ENCODE measurements around the gene TMEM250.

DNA sequence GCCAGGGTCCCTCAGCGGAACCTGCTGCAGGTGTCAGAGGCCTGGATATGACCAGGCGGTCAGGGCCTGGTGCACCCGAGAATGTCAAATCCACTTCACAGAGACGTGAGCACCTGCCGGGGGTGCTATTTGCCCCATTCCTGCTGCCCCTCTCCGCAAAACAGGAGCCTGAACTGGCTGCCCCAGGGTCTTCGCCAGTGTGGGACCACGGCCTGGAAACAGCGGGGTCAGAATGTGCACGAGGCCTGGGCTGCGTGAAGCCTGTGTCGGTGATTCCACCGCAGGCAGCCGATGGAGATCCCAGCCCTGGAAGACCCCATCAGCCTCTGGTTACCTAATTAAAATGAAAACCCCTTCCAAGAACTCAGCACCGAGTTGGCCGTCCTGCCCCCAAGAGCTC, 41.2 kb upstream of the TMEM250 start:
- no peak for TF ChIP-seq POLR2A (IDR thresholded peaks at IDR 0.05; ENCODE audit: extremely low read depth, insufficient read length)
- TF ChIP-seq, protein P1, sequence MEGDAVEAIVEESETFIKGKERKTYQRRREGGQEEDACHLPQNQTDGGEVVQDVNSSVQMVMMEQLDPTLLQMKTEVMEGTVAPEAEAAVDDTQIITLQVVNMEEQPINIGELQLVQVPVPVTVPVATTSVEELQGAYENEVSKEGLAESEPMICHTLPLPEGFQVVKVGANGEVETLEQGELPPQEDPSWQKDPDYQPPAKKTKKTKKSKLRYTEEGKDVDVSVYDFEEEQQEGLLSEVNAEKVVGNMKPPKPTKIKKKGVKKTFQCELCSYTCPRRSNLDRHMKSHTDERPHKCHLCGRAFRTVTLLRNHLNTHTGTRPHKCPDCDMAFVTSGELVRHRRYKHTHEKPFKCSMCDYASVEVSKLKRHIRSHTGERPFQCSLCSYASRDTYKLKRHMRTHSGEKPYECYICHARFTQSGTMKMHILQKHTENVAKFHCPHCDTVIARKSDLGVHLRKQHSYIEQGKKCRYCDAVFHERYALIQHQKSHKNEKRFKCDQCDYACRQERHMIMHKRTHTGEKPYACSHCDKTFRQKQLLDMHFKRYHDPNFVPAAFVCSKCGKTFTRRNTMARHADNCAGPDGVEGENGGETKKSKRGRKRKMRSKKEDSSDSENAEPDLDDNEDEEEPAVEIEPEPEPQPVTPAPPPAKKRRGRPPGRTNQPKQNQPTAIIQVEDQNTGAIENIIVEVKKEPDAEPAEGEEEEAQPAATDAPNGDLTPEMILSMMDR (IDR thresholded peaks at IDR 0.05; ENCODE audit: low read depth, low read length), result no peak
- TF ChIP-seq, protein P2, sequence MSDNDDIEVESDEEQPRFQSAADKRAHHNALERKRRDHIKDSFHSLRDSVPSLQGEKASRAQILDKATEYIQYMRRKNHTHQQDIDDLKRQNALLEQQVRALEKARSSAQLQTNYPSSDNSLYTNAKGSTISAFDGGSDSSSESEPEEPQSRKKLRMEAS (IDR thresholded peaks at IDR 0.05; ENCODE audit: low read depth, low read length), result no peak
- no peak for TF ChIP-seq MYC (IDR thresholded peaks at IDR 0.05; ENCODE audit: low read depth, low read length)
